Heart left ventricle (tissue), 13 donors: ENCODE measurements around the gene PRKCA.

Source experiments
- CTCF ChIP-seq, 12 donors: fragments of 200-600 bp; sonication (generic) in 4 of 12; IDR thresholded peaks; one replicate each; pipeline versions ENCODE4 v1.5.0 to v1.8.0; 2018 to 2022; ENCODE audit warnings: antibody characterized with exemption in 12 of 12, mild to moderate bottlenecking in 5 of 12
- POLR2A ChIP-seq, 2 donors: fragments of 450-650 bp; IDR thresholded peaks; one replicate each; pipeline ENCODE4 v1.6.1; 2017; ENCODE audit warnings: antibody characterized with exemption in 2 of 2, mild to moderate bottlenecking in 2 of 2, moderate library complexity in 2 of 2
- donor health status: ischemic (EF 13 %, LVEDD 7.1; RV severe dilation, severe dysfunction).
- donor health status: DM: no; HTN: yes; CAD: no.
- donor health status: DM: no; HTN: no; CAD: no.
- donor health status: ischemic (EF 25% LVEDD 6.9; RV normal size, moderate dysfunction).
- donor health status: ischemic (EF 25% LVEDD 5.7; RV mildly dilated, moderate dysfunction).
- donor health status: ischemic (EF 35%, LVEDD 5.7; RV mildly dilated, moderate dysfunction).
- donor health status: nonischemic (EF 11% LVEDD 7.7; RV severe dilation, severe dysfunction).
- donor health status: DM: yes; HTN: yes; CAD: no.
- donor health status: PGD.
- donor health status: ischemic (EF 29% LVEDD 5.4; RV normal size, mild dysfunction).
- donor health status: nonischemic (EF 23%, LVEDD 6.1; RV moderate dilation, normal function).

- TF ChIP-seq CTCF (IDR thresholded peaks at IDR 0.05) (no peak), POLR2A (IDR thresholded peaks at IDR 0.05) (no peak)
These were observed 148.4 kb downstream of the PRKCA start for GRCh38 chr17:66450852-66451158.
